NCI-H1048 (cell line): ENCODE results near the gene HMX3.
A peak's percentile ranks its signal among the peaks of the same experiment; 100 is the strongest.
"Not testable (repeated sequence)": the region's sequence is repeated elsewhere in the genome, so short reads cannot be mapped to it uniquely, and the experiment has no call there.

Experiments used
- DNase-seq: peaks from one replicate; lab custom pipeline; 2025; lab: John Stamatoyannopoulos, UW

The HMX3 gene

DNA sequence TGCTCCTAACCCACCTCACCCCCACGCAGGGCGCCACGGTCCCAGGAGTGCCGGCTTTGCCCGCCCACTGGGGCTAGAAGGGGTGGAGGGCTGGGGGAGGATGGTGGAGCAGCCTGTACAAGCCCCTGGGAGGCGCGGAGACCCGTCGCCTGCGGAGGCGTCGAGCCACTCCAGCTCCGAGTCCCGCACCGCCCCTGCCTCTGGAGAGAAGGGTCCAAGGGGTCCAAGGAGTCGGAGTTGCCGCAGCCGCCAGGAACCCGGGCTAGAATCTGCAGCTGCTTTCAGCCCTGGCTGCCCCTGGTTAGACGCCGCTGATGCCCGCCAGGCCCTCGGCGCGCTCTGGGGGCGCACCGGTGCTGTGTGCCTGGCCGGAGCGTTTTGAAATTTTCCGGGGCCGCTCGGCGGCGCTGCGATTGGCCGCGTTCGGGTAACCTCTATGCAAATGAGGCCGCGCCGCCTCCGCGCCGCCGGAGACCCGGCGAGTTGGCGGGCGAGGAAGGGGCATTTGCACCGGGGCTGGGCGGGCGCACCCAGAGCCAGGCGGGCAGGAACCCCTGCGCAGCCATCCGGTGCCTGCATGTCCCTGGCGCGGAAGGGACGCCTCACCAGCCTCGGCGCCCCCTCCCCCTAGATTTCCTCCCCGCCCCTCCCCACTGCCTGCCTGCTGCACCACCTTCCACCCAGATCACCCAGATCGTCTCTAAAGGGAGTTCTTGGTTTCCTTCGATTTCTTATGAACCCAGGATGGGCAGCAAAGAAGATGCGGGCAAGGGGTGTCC is 12.1 kb downstream of the HMX3 start, which contains the start of gene HMX2:
HMX2 (plus strand) TSS at position 502 of the 779 bp plus-strand sequence; CDS start at position 745, 243 bp downstream.
- DNase-seq, result no peak

DNA sequence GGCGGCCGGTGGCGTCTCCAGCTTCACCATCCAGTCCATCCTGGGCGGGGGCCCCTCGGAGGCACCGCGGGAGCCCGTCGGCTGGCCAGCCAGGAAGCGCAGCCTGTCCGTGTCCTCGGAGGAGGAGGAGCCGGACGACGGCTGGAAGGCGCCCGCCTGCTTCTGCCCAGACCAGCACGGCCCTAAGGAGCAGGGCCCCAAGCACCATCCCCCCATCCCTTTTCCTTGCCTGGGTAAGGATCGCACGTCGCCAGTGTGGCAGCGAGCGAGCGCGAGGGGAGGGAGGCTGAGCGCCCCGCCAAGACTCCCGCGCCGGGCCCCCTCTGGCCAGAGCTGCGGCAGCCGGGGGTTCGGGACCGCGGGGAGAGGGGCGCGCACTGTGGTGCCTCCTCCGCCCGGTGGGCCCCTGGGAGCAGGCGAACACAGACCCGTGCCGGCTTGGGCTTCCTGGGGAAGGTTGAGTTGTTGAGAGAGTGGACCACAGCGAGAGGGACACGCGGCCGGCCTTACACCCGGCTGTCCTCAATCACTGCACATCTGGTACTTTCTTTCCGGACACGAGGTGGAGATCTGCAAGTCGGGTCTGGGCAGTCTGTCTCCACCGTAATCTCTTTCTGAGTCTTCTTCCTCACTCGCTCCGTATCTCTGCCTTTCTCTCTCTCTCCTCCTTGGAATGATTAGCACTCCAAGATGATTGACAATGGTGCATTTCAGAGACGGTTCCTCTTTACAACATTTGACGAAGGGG is 12.8 kb downstream of the HMX3 start:
- DNase-seq, result no peak

DNA sequence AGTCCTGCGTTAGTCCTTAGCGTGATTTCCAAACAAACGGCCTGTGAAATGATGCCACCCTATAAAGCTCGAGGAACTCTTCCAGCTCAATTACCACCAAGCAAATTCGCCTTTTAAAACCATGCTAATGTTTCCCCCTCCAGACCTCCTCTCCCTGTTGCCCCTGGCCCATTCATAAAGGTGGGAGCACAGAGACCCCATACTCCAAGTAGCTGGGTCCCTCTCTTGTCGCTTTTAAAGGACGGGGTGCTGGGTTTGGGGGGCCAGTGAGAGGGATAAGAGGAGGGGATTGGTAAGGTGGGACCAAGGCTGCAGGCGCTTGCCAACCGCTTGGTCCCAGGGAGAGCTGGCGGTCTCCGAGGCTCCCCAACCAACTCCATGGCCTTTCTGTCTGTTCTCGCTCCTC is 13.4 kb downstream of the HMX3 start:
- DNase-seq, result no peak

DNA sequence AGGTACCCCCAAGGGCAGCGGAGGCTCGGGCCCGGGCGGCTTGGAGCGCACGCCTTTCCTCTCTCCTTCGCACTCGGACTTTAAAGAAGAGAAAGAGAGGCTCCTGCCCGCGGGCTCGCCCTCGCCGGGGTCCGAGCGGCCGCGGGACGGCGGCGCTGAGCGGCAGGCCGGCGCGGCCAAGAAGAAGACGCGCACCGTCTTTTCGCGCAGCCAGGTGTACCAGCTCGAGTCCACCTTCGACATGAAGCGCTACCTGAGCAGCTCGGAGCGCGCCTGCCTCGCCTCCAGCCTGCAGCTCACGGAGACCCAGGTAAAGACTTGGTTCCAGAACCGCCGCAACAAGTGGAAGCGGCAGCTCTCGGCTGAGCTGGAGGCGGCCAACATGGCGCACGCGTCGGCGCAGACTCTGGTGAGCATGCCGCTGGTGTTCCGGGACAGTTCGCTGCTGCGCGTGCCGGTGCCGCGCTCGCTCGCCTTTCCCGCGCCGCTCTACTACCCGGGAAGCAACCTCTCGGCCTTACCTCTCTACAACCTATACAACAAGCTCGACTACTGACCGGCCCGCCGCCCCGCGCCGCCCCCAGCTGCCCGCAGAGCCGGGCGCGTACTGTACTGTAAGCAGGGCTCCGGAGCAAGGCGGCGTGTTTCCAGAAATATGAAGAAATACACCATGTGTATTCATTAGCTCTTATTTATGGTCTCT is 13.9 kb downstream of the HMX3 start:
- no peak for DNase-seq

DNA sequence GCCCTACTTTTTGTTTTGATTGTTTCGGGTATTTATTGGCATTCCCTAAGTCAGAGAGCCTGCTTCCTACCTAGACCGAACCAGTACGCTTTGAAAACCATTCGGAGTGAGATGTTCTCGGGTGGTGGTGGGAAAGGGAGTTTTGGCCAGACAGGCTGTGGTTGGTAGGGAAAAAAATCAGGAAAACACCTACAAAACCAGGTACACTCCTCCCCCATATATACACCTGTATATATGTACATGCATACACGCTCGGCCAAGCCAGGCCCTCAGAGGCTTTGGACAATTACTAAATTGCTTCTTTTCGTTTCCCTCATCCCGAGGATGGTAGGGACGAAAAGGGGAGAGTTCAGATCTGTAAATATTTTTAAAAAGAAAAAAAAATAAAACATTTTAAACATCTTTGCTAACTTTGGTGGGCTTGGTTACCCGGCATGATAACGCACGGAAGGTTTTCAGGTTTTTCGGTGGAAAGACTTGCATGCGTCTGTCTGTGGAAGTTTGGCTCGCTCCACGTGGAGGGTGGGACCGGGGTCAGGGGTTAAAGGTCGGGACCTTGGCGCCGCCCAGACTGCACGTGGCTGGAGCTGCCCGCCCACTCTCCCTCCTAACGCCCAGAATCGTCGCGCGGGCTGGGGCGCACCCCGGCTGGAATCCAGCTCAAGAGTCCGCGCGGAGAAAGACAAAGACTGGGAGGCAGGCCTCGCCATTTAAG is 14.7 kb downstream of the HMX3 start:
- no peak for DNase-seq

DNA sequence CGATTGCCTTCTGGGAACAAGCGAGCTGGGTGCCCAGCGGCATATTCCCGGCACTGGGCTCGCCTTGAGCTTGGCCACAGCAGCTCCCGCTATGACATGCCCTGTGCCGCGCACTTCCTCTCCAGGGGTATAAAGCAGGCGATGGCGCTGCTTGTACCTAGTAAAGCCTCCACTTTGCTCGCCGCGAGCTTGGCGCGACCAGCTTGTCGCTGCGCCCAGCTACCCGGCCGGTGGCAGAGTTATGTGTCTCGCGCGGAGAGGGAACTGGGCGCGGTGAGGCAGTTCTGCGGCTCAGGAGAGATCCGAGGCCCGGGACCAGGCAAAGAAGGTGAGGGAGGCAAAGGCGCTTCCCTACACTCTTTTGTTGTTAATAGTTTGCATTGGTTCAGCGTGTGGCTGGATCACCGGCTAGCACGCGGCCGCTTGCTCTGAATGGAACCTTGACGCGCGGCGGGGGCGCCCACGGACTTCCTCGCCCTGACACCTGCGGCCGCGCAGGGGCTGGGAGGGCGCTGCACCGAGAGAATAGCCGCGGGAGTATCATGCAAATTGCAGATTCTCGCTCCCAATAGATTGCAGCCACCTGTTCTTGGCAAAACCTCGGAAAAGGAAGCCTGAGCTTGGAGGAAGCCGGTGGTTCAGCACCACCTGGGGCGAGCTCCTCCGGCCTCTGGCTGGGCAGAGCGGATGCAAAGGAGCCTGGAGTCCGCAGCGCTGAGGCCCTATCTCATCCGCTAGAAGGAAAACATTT is 15.4 kb downstream of the HMX3 start:
- peak; percentile 59 for DNase-seq

DNA sequence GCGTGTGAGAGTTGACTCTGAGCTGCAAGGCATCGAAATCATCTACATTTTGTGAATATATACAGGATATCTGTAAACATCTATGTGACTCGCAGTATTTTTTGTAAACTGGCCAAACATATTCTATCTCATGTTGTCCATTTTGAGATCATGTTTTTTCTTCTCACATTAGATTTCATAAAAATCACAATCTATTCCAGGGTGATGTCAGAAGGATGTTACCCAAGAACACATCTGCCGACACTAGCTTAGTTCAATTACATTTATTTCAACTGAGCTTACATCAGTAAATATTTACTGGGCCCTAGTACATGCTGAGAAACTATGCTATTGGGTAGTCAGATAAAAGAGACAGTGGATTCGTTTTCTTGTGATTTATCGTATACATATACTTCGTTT is 16.0 kb downstream of the HMX3 start:
- no peak for DNase-seq

DNA sequence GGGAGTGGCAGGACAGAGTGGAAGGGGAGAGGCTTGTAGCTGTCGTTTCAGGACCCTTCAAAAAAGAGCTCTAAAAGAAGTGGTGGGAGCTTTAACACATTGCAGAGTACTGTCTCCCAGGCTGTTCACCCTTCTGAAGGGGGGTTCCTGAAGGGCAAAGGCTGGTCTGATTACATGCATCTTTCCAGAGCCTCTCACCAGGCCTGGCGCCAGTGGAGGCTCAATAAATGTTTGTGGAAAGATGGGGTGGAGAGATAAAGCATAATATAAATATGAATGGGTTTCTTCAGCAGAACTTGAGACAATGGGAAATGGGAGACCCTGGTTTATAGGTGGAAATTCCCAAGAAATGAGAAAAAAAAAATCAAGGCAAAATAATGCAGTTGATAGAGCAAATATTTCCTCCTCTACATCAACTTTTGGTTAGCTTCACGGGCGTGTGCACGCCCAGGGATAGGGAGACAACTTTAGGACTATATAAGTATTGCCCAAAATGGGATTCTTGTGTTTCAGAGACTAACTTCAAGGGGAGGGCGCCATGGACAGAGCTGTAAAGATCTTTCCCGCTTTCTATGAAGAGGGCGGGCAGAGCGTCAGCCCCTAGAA is 17.8 kb downstream of the HMX3 start:
- DNase-seq, result no peak

DNA sequence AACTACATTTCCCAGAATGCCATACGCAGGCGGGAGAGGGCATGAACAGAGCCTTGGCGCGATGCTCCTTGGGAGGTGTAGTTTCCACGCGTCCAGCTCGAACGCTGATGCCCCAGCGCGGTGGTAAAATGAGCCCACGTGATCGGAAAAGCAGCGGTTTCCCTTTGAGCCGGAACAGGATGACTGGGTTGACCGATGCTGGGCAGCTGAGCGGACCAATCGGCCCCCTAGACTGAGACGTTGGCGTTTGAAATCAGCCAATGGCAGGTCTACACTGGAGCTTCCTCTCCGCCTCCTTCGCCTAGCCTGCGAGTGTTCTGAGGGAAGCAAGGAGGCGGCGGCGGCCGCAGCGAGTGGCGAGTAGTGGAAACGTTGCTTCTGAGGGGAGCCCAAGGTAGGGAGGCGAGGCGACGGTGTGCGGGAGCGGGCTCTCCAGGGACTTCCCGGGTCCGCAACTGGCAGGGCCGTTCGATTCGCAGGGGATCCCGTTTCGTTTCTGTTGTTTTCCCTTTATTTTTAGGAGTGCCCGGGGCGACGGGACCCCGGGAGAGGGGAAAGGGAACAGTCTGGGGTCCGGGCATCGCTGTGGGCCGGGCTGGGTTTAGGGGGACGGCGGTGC is 18.4 kb downstream of the HMX3 start, which contains the start of gene BUB3:
BUB3 (plus strand) TSS at position 311 of the 619 bp plus-strand sequence. CDS start 516 bp downstream, outside the sequence.
- peak; percentile 99 for DNase-seq

DNA sequence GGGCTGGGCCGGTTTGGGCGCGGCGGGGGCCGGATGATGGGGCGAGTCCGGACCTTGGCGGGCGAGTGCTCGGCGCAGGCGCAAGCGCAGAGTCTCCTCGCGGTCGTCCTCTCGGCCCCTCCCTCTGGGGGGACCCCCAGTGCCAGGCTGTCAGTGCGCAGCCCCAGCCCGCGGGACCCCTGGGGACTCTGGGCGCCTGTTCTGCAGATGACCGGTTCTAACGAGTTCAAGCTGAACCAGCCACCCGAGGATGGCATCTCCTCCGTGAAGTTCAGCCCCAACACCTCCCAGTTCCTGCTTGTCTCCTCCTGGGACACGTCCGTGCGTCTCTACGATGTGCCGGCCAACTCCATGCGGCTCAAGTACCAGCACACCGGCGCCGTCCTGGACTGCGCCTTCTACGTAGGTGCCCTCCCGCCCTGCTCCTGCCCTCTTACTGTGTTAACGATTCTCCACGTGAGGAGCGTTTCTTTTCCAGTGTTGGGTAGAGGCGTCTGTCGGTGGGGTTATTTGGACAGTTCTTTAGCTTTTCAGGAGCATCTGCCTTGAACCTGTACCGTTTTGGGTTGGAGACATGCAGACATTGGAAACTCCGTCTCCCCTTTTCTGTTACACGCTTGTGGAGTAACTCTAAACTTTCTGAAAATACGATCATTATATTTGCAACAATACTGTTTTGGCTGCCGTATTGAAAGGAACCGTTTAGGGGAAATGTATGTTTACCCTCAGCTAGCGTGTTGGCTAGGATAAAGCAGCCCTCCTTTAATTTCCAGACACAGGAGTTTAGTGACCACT is 19.1 kb downstream of the HMX3 start:
- DNase-seq, result no peak

DNA sequence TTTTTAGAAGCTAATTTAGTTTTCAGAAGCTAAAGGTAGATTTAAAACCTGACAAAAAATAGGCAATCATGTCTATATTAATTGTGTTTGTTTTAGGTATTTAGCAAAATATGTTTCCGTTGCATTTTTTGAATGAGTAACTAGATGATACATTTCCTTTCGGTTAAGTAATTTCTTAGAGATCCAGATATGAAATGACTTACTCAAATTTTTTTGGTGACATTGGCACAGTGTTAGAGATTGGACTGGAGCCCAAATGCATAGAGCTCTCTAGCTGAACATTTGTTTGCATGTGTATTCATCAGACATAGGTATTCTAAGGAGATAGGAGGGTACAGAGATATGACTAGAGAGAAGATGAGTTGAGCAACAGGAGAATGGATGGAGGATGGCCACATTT is 20.3 kb downstream of the HMX3 start:
- DNase-seq, result no peak

DNA sequence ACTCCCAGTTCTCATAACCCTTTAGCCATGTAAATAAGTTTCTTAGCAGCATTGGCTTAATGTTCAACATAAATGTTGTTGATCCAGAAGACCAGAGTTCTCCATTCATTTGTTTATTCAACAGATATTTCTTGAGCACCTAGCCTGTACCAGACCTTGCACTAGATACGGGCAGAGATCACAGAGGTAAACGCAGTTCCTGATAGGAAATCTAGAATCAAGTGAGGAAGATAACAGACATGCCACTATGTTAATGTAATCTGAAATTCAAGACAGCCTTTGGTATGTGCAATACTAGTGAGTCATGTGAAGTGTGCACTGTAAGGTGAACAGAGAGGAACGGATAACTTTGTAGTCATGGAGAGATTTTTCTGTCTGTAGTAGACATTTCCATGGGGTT is 21.4 kb downstream of the HMX3 start:
- DNase-seq, result no peak

DNA sequence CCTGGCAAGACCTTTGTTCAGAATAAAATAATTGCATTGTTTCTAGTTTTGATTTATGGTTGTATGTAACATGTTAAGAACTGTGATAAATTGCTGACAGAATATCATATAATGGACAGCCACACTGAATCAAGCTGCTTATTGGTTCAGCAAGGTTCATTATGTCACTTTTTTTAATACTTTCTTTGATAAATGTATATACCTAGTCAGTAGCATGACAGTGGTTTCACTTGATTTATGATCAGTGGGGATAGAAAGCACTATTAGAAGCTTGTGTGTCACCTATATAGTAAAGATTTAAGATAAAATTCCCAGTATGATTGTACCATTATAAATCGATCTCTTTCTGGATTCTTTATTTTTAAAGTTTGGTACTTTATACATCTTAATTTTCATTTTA is 22.9 kb downstream of the HMX3 start:
- DNase-seq, result no peak

DNA sequence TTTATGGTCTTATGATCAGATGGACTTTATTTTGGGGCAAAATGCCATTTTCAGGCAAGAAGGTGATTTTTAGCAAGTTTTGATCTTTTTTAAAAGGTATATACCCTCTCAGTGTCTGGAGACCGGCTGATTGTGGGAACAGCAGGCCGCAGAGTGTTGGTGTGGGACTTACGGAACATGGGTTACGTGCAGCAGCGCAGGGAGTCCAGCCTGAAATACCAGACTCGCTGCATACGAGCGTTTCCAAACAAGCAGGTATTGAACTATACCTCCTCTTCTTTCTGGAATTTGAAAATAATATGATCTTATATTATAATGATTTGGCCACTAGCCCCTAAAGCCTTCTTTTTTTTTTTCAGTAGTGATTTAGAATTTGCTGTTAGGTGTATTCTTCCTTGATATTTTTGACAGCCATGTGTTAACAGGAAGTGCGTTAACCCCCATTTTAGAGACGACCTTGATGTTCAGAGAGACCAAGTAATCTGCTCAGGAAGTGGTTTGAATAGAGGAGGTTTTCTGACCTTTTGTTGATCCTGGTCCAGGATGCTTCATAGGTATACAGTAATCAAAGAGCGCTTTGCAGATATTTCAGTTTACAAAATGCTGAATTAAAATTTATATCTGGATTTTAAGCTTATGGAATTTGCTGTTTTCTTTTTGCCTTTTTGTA is 24.7 kb downstream of the HMX3 start:
- no peak for DNase-seq

DNA sequence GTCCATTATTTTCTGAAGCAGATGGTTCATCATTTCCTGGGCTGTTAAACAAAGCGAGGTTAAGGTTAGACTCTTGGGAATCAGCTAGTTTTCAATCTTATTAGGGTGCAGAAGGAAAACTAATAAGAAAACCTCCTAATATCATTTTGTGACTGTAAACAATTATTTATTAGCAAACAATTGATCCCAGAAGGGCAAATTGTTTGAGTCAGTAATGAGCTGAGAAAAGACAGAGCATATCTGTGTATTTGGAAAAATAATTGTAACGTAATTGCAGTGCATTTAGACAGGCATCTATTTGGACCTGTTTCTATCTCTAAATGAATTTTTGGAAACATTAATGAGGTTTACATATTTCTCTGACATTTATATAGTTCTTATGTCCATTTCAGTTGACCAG is 28.5 kb downstream of the HMX3 start:
- DNase-seq, result no peak

DNA sequence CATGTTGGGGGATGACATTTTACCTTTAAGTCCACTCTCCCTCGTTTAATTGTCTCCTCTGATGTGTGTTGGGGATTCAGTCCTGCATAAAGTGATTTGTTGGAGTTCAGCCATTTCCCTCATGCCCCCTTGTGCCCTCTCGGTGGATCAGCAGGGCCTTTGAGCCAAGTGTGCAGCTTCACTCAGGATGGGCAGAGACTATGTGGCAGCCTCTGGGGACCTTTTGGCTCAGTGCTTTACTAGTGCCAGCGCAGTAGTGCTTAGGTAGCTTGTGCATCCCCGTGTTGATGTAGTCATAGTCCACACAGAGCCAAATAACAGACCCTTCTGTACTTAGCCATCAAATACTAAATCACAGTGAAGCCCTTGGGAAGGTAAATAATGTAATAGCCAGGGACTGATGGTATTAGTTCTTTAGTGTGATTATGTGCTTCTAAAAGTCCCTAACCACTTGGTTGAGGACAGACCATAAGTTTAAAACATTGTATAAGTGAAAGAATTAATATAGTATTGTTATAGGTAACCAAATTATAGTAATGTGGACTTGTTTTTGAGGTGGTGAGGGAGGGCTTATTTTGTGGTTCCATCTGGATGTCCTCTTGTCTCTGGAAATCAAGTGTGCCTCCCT is 29.8 kb downstream of the HMX3 start:
- DNase-seq, result no peak

DNA sequence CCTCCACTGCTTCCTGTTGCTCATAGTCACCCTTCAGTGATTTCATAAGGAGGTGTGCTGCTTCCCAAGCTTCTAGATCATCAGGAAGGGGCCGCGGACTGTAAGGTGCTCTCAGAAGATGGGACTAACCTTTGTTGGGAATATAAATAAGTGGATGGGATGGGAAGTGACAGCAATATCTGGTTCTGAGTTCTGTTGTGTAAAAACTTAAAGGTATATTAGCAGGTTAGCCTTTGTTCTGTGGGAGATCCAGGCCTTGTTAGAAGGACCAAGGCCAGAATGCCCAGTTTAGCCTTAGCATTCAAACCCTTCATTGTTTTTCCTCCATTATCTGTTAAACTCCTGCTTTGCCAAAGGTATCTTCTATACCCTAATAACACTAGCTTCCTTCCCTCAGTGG is 30.8 kb downstream of the HMX3 start:
- DNase-seq, result no peak

DNA sequence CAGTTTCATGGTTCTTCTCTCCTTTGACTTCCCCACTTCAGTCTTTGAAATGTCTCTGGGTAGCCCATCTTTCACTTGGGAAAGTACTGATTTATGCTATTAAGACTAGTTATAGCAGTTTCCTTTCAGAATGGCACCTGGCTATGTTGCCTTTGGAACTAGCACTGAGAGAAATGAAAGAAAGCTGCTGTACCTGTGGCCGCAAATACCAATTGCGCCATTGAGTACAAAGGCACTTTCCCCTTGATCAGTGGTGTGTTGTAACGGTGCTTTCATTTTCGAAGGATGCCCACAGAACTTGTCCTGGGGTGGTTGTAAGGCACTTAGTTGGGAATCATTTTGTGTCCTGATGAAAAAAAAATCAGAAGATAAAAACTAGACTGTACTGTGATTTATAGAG is 35.2 kb downstream of the HMX3 start:
- DNase-seq, result no peak

DNA sequence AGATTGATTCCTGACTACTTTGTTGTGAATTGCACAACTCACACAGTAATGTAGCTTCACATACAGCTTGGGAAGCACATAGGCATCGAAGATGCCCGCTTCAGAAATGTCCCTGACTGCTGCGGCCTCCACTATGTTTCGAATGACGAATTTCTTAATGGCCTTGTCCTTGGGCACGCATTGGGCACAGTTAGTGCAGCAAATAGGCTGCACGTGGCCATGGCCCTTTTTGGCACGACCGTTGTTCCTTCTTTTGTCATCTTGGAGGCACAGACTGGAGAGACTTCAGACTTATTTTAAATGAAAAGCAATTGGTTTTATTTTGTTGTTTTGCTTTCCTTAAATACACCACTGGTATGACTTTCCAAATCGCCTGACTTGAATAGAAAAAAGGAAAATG is 35.8 kb downstream of the HMX3 start:
- not testable (repeated sequence) for DNase-seq
